Mesenchymal stem cell (in vitro differentiated cells and primary cell): ENCODE measurements around the gene SPRED1.
"Not testable (repeated sequence)": the region's sequence is repeated elsewhere in the genome, so short reads cannot be mapped to it uniquely, and the experiment has no call there.

Experiments used
- DNase-seq: peaks from one replicate; pipeline ENCODE4 v3.0.0-alpha.2; 2013
- H2AFZ ChIP-seq: one replicate; pipeline ENCODE4 v1.6.1; 2013; ENCODE audit warnings: low read depth, mild to moderate bottlenecking, control low read depth, inconsistent platforms, low read length, moderate library complexity
- H2AK5ac ChIP-seq: 2 replicates; pipeline ENCODE4 v1.6.1; 2013; ENCODE audit warnings: low read length, moderate library complexity, mild to moderate bottlenecking, inconsistent platforms; ENCODE audit not compliant: severe bottlenecking
- H2BK120ac ChIP-seq: one replicate; pipeline ENCODE4 v1.6.1; 2013; ENCODE audit warnings: low read depth, mild to moderate bottlenecking, inconsistent platforms, low read length, moderate library complexity
- H2BK12ac ChIP-seq, 2 experiments: one replicate each; pipeline ENCODE4 v1.6.1; 2013; ENCODE audit warnings: inconsistent platforms in 2 of 2, low read length in 2 of 2, mild to moderate bottlenecking in 2 of 2, moderate library complexity in 2 of 2, control low read depth in 1 of 2
- H2BK15ac ChIP-seq: one replicate; pipeline ENCODE4 v1.6.1; 2013; ENCODE audit warnings: mild to moderate bottlenecking, low read depth, inconsistent platforms; ENCODE audit not compliant: poor library complexity, severe bottlenecking
- H2BK5ac ChIP-seq: 2 replicates; pipeline ENCODE4 v1.6.1; 2013; ENCODE audit warnings: low read depth, mild to moderate bottlenecking, low read length, control low read depth, inconsistent platforms; ENCODE audit not compliant: poor library complexity, severe bottlenecking
- H3K14ac ChIP-seq, 2 experiments: one replicate each; pipeline ENCODE4 v1.6.1; 2013; ENCODE audit warnings: inconsistent platforms in 2 of 2, low read length in 2 of 2, control low read depth in 1 of 2, mild to moderate bottlenecking in 1 of 2, moderate library complexity in 1 of 2
- H3K18ac ChIP-seq, 2 experiments: one replicate each; pipeline ENCODE4 v1.6.1; 2013; ENCODE audit warnings: inconsistent platforms in 2 of 2, low read length in 2 of 2, control low read depth in 1 of 2, low read depth in 1 of 2, mild to moderate bottlenecking in 1 of 2
- H3K23ac ChIP-seq, 2 experiments: one replicate each; pipeline ENCODE4 v1.6.1; 2013; ENCODE audit warnings: inconsistent platforms in 2 of 2, low read length in 2 of 2, mild to moderate bottlenecking in 2 of 2, moderate library complexity in 2 of 2, control low read depth in 1 of 2
- H3K27ac ChIP-seq: 2 replicates; pipeline ENCODE4 v1.5.1; 2013; ENCODE audit warnings: mild to moderate bottlenecking, moderate library complexity, low read length, control low read depth, inconsistent platforms; ENCODE audit not compliant: poor library complexity, severe bottlenecking
- H3K27me3 ChIP-seq, 2 experiments: 2 replicates each; pipeline versions ENCODE4 v1.6.1 to v1.7.0; 2013; ENCODE audit warnings: low read length in 2 of 2, mild to moderate bottlenecking in 2 of 2, moderate library complexity in 2 of 2, control low read depth in 1 of 2, inconsistent platforms in 1 of 2; ENCODE audit not compliant: control insufficient read depth in 1 of 2, insufficient read depth in 1 of 2
- H3K36me3 ChIP-seq, 2 experiments: 2 replicates each; pipeline versions ENCODE4 v1.6.1 to v1.7.0; 2013; ENCODE audit warnings: low read length in 2 of 2, control low read depth in 1 of 2, inconsistent platforms in 1 of 2, low read depth in 1 of 2, mild to moderate bottlenecking in 1 of 2; ENCODE audit not compliant: insufficient read depth in 2 of 2, control insufficient read depth in 1 of 2
- H3K4ac ChIP-seq, 2 experiments: one replicate each; pipeline ENCODE4 v1.6.1; 2013; ENCODE audit warnings: inconsistent platforms in 2 of 2, low read length in 2 of 2, mild to moderate bottlenecking in 2 of 2, moderate library complexity in 2 of 2, control low read depth in 1 of 2, low read depth in 1 of 2
- H3K4me1 ChIP-seq: 2 replicates; pipeline ENCODE4 v1.6.1; 2013; ENCODE audit warnings: low read depth, low read length, control low read depth; ENCODE audit not compliant: control insufficient read depth, insufficient read depth
- H3K4me2 ChIP-seq: 2 replicates; pipeline ENCODE4 v1.6.1; 2013; ENCODE audit warnings: low read length, mild to moderate bottlenecking, inconsistent platforms; ENCODE audit not compliant: poor library complexity, severe bottlenecking
- H3K4me3 ChIP-seq, 2 experiments: 2 replicates each; pipeline versions ENCODE4 v1.5.1 to v1.7.0; 2013; ENCODE audit warnings: low read length in 2 of 2, mild to moderate bottlenecking in 2 of 2, control low read depth in 1 of 2, low read depth in 1 of 2; ENCODE audit not compliant: insufficient read depth in 1 of 2
- H3K79me1 ChIP-seq: replicated peaks from 2 replicates; pipeline ENCODE4 v1.6.1; 2013; ENCODE audit warnings: mild to moderate bottlenecking, control low read depth, low read length, inconsistent platforms; ENCODE audit not compliant: poor library complexity, severe bottlenecking
- H3K9ac ChIP-seq: 2 replicates; pipeline ENCODE4 v1.7.0; 2013; ENCODE audit warnings: mild to moderate bottlenecking, low read length, moderate library complexity
- H3K9me3 ChIP-seq: 2 replicates; pipeline ENCODE4 v1.7.0; 2013; ENCODE audit warnings: mild to moderate bottlenecking, low read length; ENCODE audit not compliant: control insufficient read depth
- H4K8ac ChIP-seq: one replicate; pipeline ENCODE4 v1.6.1; 2013; ENCODE audit warnings: inconsistent platforms, mild to moderate bottlenecking, low read length, moderate library complexity
- H4K91ac ChIP-seq: one replicate; pipeline ENCODE4 v1.6.1; 2013; ENCODE audit warnings: mild to moderate bottlenecking, low read length, inconsistent platforms
- WGBS: methylation state at CpG from one replicate; pipeline ENCODE4 v1.1.7; 2013; ENCODE audit warnings: mixed read lengths; 5-methylcytosine and 5-hydroxymethylcytosine counted together

The SPRED1 gene

DNA sequence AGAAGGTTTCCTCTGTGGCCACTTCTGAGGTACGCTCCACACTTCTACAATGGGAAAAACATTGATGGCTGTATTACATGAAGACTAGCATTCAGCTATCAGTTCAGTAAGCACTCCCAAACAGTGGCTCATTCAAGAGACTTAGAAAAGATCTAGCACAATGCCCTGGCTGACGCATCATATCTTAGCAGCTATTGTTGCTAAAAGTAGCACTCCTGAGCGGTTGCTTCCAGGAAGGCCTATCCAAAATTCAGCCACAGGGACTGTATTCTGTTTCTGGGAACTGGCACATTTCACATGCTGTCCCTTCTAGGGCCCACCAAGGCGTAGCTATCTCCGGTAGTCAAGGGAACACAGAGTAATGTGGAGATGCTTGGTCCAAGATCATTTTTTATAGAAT, 21.2 kb upstream of the SPRED1 start:
- no peaks in the 10 kb centered on the region for H3K27me3 ChIP-seq
- H3K18ac ChIP-seq, result no peak overlapping the region
- H3K4ac ChIP-seq, result no peak overlapping the region
- H3K4me2 ChIP-seq, result no peak overlapping the region
- no peaks in the 10 kb centered on the region for H3K4me1 ChIP-seq
- H2BK5ac ChIP-seq, result no peak overlapping the region
- H3K79me1 ChIP-seq, result no peaks in the 10 kb centered on the region
- DNase-seq, result no peak
- no peak overlapping the region for H2BK120ac ChIP-seq
- H3K9ac ChIP-seq, result no peak overlapping the region
- no peak overlapping the region for H4K91ac ChIP-seq
- H3K23ac ChIP-seq, result no peak overlapping the region
- H2AFZ ChIP-seq, result no peak overlapping the region
- H3K36me3 ChIP-seq, result no peaks in the 10 kb centered on the region
- H2BK15ac ChIP-seq, result no peak overlapping the region
- H2AK5ac ChIP-seq, result no peak overlapping the region
- H3K4me3 ChIP-seq, result no peak overlapping the region
- 95% methylated on average over 3 of the region's 5 CpGs for WGBS
- H3K9me3 ChIP-seq, result no peaks in the 10 kb centered on the region
- no peak overlapping the region for H2BK12ac ChIP-seq
- no peak overlapping the region for H3K27ac ChIP-seq
- no peak overlapping the region for H4K8ac ChIP-seq
- H3K14ac ChIP-seq, result no peak overlapping the region

DNA sequence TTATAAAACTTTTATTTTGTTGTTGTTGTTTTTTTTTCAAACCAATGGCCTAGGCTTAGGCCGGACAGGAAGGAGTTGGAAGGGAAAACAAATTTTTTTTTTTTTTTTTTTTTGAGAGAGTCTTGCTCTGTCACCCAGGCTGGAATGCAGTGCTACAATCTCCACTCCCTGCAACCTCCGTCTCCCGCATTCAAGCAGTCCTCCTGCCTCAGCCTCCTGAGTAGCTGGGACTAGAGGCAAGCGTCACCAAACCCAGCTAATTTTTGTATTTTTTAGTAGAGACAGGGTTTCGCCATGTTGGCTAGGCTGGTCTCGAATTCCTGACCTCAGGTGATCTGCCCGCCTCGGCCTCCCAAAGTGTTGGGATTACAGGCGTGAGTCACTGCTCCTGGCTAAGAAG, 15.6 kb upstream of the SPRED1 start:
- 95% methylated on average over 8 of the region's 9 CpGs for WGBS
- not testable (repeated sequence) for H3K4me2 ChIP-seq, DNase-seq, H4K91ac ChIP-seq, H3K4ac ChIP-seq, H2BK5ac ChIP-seq, H3K36me3 ChIP-seq, H3K27ac ChIP-seq, H3K27me3 ChIP-seq, H2AK5ac ChIP-seq, H4K8ac ChIP-seq, H2BK12ac ChIP-seq, H2BK120ac ChIP-seq, H3K18ac ChIP-seq, H2BK15ac ChIP-seq, H3K79me1 ChIP-seq, H3K4me3 ChIP-seq, H3K9me3 ChIP-seq, H3K14ac ChIP-seq, H3K9ac ChIP-seq, H3K4me1 ChIP-seq, H2AFZ ChIP-seq, H3K23ac ChIP-seq

DNA sequence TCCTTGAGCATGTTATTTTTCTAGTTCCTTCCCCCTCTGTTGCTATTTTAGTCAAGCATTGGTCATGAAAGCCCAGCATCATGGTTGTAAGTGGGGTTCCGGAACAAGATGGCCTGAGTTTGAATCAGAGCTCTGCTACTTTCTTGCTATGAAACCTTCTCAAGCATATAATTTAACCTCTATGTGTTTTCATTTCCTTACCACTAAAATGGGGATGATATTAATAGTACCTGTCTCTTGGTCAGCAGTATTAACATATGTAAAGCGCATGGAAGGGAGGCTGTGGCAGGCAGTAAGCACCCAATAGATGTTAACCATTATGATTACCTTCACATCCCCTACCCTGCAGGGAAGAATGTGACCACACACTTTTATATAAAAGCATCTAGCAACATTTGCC, 14.3 kb upstream of the SPRED1 start:
- H4K91ac ChIP-seq, result no peak overlapping the region
- no peak overlapping the region for H3K4me2 ChIP-seq
- no peak overlapping the region for H3K9ac ChIP-seq
- no peak overlapping the region for H2BK5ac ChIP-seq
- no peak overlapping the region for H2BK120ac ChIP-seq
- DNase-seq, result no peak
- H3K79me1 ChIP-seq, result no peaks in the 10 kb centered on the region
- no CpG with 5 or more reads among the region's 2 CpGs for WGBS
- H3K4me3 ChIP-seq, result no peak overlapping the region
- H3K27ac ChIP-seq, result no peak overlapping the region
- no peaks in the 10 kb centered on the region for H3K36me3 ChIP-seq
- no peak overlapping the region for H4K8ac ChIP-seq
- H3K9me3 ChIP-seq, result no peaks in the 10 kb centered on the region
- H3K23ac ChIP-seq, result no peak overlapping the region
- H3K4ac ChIP-seq, result no peak overlapping the region
- no peak overlapping the region for H3K18ac ChIP-seq
- H2AK5ac ChIP-seq, result no peak overlapping the region
- H3K14ac ChIP-seq, result no peak overlapping the region
- no peaks in the 10 kb centered on the region for H3K27me3 ChIP-seq
- no peak overlapping the region for H2AFZ ChIP-seq
- no peak overlapping the region for H2BK12ac ChIP-seq
- no peak overlapping the region for H2BK15ac ChIP-seq
- H3K4me1 ChIP-seq, result no peaks in the 10 kb centered on the region

GRCh38 chr15:38242055-38242454, 10.6 kb upstream of the SPRED1 start:
- no peaks in the 10 kb centered on the region for H3K9me3 ChIP-seq
- no peaks in the 10 kb centered on the region for H3K79me1 ChIP-seq
- no peaks in the 10 kb centered on the region for H3K36me3 ChIP-seq
- DNase-seq, result no peak
- WGBS, result 13% methylated on average over 1 of the region's 2 CpGs
- H3K27ac ChIP-seq, result no peak overlapping the region
- H3K14ac ChIP-seq, result no peak overlapping the region
- no peak overlapping the region for H2AK5ac ChIP-seq
- no peaks in the 10 kb centered on the region for H3K27me3 ChIP-seq
- no peak overlapping the region for H2BK120ac ChIP-seq
- H4K8ac ChIP-seq, result no peak overlapping the region
- H4K91ac ChIP-seq, result no peak overlapping the region
- no peak overlapping the region for H3K18ac ChIP-seq
- H3K9ac ChIP-seq, result no peak overlapping the region
- no peak overlapping the region for H2BK15ac ChIP-seq
- no peak overlapping the region for H2BK12ac ChIP-seq
- no peak overlapping the region for H3K4me2 ChIP-seq
- H3K4me1 ChIP-seq, result no peaks in the 10 kb centered on the region
- H2AFZ ChIP-seq, result no peak overlapping the region
- H3K4ac ChIP-seq, result no peak overlapping the region
- no peak overlapping the region for H3K4me3 ChIP-seq
- no peak overlapping the region for H2BK5ac ChIP-seq
- no peak overlapping the region for H3K23ac ChIP-seq
